GM12892 (cell line): ENCODE results near the gene LTBP4. TPM values are rescaled to one million over a fixed set of nuclear protein-coding genes. Genes with fewer than 3 reads are reported as not detected.
"Not testable (repeated sequence)": the region's sequence is repeated elsewhere in the genome, so short reads cannot be mapped to it uniquely, and the experiment has no call there.

Experiments
- DNase-seq: peaks from one replicate; pipeline ENCODE4 v3.0.0; 2011; ENCODE audit not compliant: insufficient read length
- FAIRE-seq: peaks from 2 replicates; lab custom pipeline; 2011; peaks lifted over from hg19 to GRCh38; lab: Jason Lieb, UNC
- POLR2A ChIP-seq: IDR thresholded peaks from 2 replicates; pipeline ENCODE4 v1.6.1; 2011; ENCODE audit warnings: low read depth, low read length, control low read depth
- POLR2AphosphoS5 ChIP-seq: IDR thresholded peaks from 2 replicates; pipeline ENCODE4 v1.6.1; 2011; ENCODE audit warnings: low read depth, low read length, control low read depth
- TAF1 ChIP-seq: IDR thresholded peaks from 2 replicates; pipeline ENCODE4 v1.6.1; 2011; ENCODE audit warnings: low read depth, mild to moderate bottlenecking, control low read depth, low read length, borderline replicate concordance
- polyA plus RNA-seq: library from polyadenylated mRNA; unstranded; fragments of >200 nt; gene quantifications from one replicate; pipeline ENCODE4 v1.2.1, GENCODE V29; 2012; ENCODE audit warnings: missing spikeins, inconsistent platforms; ENCODE audit not compliant: missing spikeins

Gene LTBP4
- 7.4 TPM for polyA plus RNA-seq

GRCh38 chr19:40601134-40601974, at the start of gene LTBP4:
LTBP4 (plus strand) TSS chr19:40601369; CDS start chr19:40601388, 19 bp downstream.
- FAIRE-seq (no peak), DNase-seq (no peak)
- TF ChIP-seq POLR2AphosphoS5 (no peak), TAF1 (no peak)

GRCh38 chr19:40552848-40553247, 48.3 kb upstream of the LTBP4 start:
- FAIRE-seq = no peak
- DNase-seq = no peak
- TF ChIP-seq POLR2A = no peak
- TF ChIP-seq TAF1 = no peak
- TF ChIP-seq POLR2AphosphoS5 = no peak

- FAIRE-seq = no peak
- TF ChIP-seq POLR2AphosphoS5 (no peak), POLR2A (no peak), TAF1 (no peak)
Observed at GRCh38 chr19:40553885-40554857, 47.0 kb upstream of the LTBP4 start.

GRCh38 chr19:40555978-40556689, 45.0 kb upstream of the LTBP4 start:
- no peak for FAIRE-seq
- no peak for DNase-seq
- TF ChIP-seq POLR2AphosphoS5 = no peak
- TF ChIP-seq TAF1 = no peak

More at GRCh38 chr19:40553885-40554857, 47.0 kb upstream of the LTBP4 start:
- DNase-seq = no peak

- DNase-seq (no peak), FAIRE-seq (no peak)
- TF ChIP-seq TAF1 = no peak
- TF ChIP-seq POLR2A = no peak
- no peak for TF ChIP-seq POLR2AphosphoS5
Observed at GRCh38 chr19:40556953-40557530, 44.1 kb upstream of the LTBP4 start.

GRCh38 chr19:40559394-40559793, 41.8 kb upstream of the LTBP4 start:
- TF ChIP-seq TAF1 (no peak), POLR2AphosphoS5 (no peak), POLR2A (no peak)
- no peak for FAIRE-seq
- no peak for DNase-seq

- FAIRE-seq (no peak), DNase-seq (no peak)
- TF ChIP-seq POLR2AphosphoS5 (no peak), POLR2A (no peak), TAF1 (no peak)
Observed at GRCh38 chr19:40560092-40560507, 41.1 kb upstream of the LTBP4 start.

GRCh38 chr19:40561947-40562346, 39.2 kb upstream of the LTBP4 start:
- FAIRE-seq (no peak), DNase-seq (no peak)
- TF ChIP-seq TAF1 (no peak), POLR2AphosphoS5 (no peak), POLR2A (no peak)

- not testable (repeated sequence) for DNase-seq, FAIRE-seq
Observed at GRCh38 chr19:40564535-40564934, 36.6 kb upstream of the LTBP4 start.

GRCh38 chr19:40565355-40565754, 35.8 kb upstream of the LTBP4 start:
- TF ChIP-seq POLR2A = no peak
- DNase-seq (no peak), FAIRE-seq (no peak)
